Suprapubic skin (tissue), 4 donors: ENCODE data around the gene EDN1. TPM values are rescaled to one million over a fixed set of nuclear protein-coding genes. Genes with fewer than 3 reads are reported as not detected.

ENCODE experiments used
- DNase-seq, 2 donors: peaks; one replicate each; pipeline ENCODE4 v3.0.0-alpha.2; 2019; ENCODE audit warnings: low spot score in 2 of 2
- H3K27ac ChIP-seq: fragments of 200-600 bp; sonication (generic); one replicate; pipeline ENCODE4 v1.5.1; 2019
- H3K27me3 ChIP-seq: fragments of 200-600 bp; sonication (generic); one replicate; pipeline ENCODE4 v1.5.1; 2019
- H3K36me3 ChIP-seq: fragments of 200-600 bp; sonication (generic); one replicate; pipeline ENCODE4 v1.5.1; 2019
- H3K4me1 ChIP-seq: fragments of 200-600 bp; sonication (generic); one replicate; pipeline ENCODE4 v1.5.1; 2019
- H3K4me3 ChIP-seq: fragments of 200-600 bp; sonication (generic); one replicate; pipeline ENCODE4 v1.5.1; 2019; ENCODE audit warnings: mild to moderate bottlenecking
- H3K9me3 ChIP-seq: fragments of 200-600 bp; sonication (generic); one replicate; pipeline ENCODE4 v1.5.1; 2019
- CTCF ChIP-seq, 2 donors: fragments of 200-600 bp in 1 of 2; fragments of 450-650 bp in 1 of 2; sonication (generic) in 1 of 2; IDR thresholded peaks; one replicate each; pipeline ENCODE4 v1.5.1; 2016 to 2019; ENCODE audit warnings: antibody characterized with exemption in 2 of 2, mild to moderate bottlenecking in 1 of 2, moderate library complexity in 1 of 2
- EP300 ChIP-seq: sonication (generic); formaldehyde crosslinking; IDR thresholded peaks from one replicate; pipeline ENCODE4 v1.6.1; 2017; ENCODE audit warnings: antibody characterized with exemption
- POLR2A ChIP-seq, 2 donors: fragments of 450-650 bp; IDR thresholded peaks; one replicate each; pipeline ENCODE4 v1.6.1; 2017; ENCODE audit warnings: antibody characterized with exemption in 2 of 2, mild to moderate bottlenecking in 2 of 2, moderate library complexity in 2 of 2
- POLR2AphosphoS5 ChIP-seq, 3 donors: sonication (generic); formaldehyde crosslinking; IDR thresholded peaks; one replicate each; pipeline ENCODE4 v1.6.1; 2017; ENCODE audit warnings: antibody characterized with exemption in 3 of 3
- WGBS: methylation state at CpG from one replicate; pipeline ENCODE4 v1.1.5; 2018; 5-methylcytosine and 5-hydroxymethylcytosine counted together
- total RNA-seq, 4 donors: library from RNA; depleted of rRNA; stranded (reverse); fragments of >200 nt; gene quantifications; one replicate each; pipeline ENCODE4 v1.1.0, GENCODE V29; 2016

EDN1 gene
- total RNA-seq, 4 donors from 2014 or later, result 18.7 to 23.3 (median 20.7) TPM

- no peaks in the 10 kb centered on the region for H3K36me3 ChIP-seq
- H3K4me1 ChIP-seq, result peaks cover 48% of the 10 kb centered on the region
- peak overlapping the region; percentile 15 for H3K4me3 ChIP-seq
- H3K9me3 ChIP-seq, result no peaks in the 10 kb centered on the region
- no peaks in the 10 kb centered on the region for H3K27me3 ChIP-seq
- no peak for DNase-seq
- whole genome bisulfite sequencing, result 18% methylated on average over 5 of the region's 5 CpGs
- TF ChIP-seq CTCF (IDR thresholded peaks at IDR 0.05) (no peak), POLR2AphosphoS5 (IDR thresholded peaks at IDR 0.05) (no peak), EP300 (no peak), POLR2A (IDR thresholded peaks at IDR 0.05) (no peak)
- H3K27ac ChIP-seq, result peak overlapping the region; percentile 68
Observed at GRCh38 chr6:12296255-12296573, 6.1 kb downstream of the EDN1 start.

DNA sequence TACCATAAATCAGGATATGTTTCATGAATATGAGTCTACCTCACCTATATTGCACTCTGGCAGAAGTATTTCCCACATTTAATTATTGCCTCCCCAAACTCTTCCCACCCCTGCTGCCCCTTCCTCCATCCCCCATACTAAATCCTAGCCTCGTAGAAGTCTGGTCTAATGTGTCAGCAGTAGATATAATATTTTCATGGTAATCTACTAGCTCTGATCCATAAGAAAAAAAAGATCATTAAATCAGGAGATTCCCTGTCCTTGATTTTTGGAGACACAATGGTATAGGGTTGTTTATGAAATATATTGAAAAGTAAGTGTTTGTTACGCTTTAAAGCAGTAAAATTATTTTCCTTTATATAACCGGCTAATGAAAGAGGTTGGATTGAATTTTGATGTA lies 6.4 kb downstream of the EDN1 start:
- no peaks in the 10 kb centered on the region for H3K9me3 ChIP-seq
- H3K4me1 ChIP-seq, result peaks cover 47% of the 10 kb centered on the region
- H3K27me3 ChIP-seq, result no peaks in the 10 kb centered on the region
- no peak for DNase-seq
- no peak overlapping the region for H3K27ac ChIP-seq
- H3K4me3 ChIP-seq, result no peak overlapping the region
- 84% methylated on average over 3 of the region's 3 CpGs for WGBS
- TF ChIP-seq CTCF (IDR thresholded peaks at IDR 0.05), result no peak
- no peak for TF ChIP-seq POLR2A (IDR thresholded peaks at IDR 0.05)
- TF ChIP-seq POLR2AphosphoS5 (IDR thresholded peaks at IDR 0.05), result no peak
- TF ChIP-seq EP300, result no peak
- no peaks in the 10 kb centered on the region for H3K36me3 ChIP-seq

DNA sequence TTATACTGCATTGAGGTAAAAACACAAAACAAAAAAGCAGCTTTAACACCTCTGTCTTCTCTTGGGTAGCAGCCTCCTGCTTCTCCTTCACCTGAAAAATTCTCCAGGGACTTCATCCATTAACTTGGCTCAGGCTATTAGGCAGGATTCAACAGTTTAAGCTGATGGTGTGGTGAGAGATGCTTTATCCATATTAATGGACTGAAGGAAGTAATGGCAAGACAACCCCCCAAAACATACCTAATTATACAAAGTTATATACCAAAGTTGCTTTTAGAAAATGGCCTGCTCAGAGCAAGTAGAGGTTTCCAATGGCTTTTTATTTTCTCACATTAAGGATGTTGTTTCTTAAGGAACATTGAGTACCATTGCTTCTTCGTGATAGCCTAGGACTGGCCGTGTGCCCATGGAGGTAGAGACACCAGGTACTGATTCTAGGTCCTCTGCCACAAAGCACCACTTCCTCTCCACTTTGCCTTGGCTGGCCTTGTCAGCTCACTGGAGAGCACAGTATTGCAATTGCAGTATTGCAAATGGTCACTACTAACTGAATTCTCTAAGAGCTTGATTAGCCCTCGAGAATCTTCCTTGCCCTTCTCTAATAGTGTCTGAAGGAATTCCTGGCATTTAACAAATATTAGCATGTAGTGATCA lies 7.3 kb downstream of the EDN1 start:
- H3K4me1 ChIP-seq, result peaks cover 38% of the 10 kb centered on the region
- no peaks in the 10 kb centered on the region for H3K9me3 ChIP-seq
- no peak overlapping the region for H3K27ac ChIP-seq
- H3K36me3 ChIP-seq, result no peaks in the 10 kb centered on the region
- H3K4me3 ChIP-seq, result no peak overlapping the region
- DNase-seq, result no peak
- WGBS, result 93% methylated on average over 3 of the region's 3 CpGs
- no peaks in the 10 kb centered on the region for H3K27me3 ChIP-seq
- no peak for TF ChIP-seq POLR2A (IDR thresholded peaks at IDR 0.05)
- no peak for TF ChIP-seq POLR2AphosphoS5 (IDR thresholded peaks at IDR 0.05)
- TF ChIP-seq CTCF (IDR thresholded peaks at IDR 0.05), result no peak
- TF ChIP-seq EP300, result no peak

- Histone ChIP-seq H3K4me3 (no peak overlapping the region), H3K4me1 (peaks cover 30% of the 10 kb centered on the region), H3K36me3 (no peaks in the 10 kb centered on the region), H3K9me3 (no peaks in the 10 kb centered on the region), H3K27me3 (no peaks in the 10 kb centered on the region), H3K27ac (no peak overlapping the region)
- DNase-seq, result no peak
- 87% methylated on average over 7 of the region's 7 CpGs for WGBS
- TF ChIP-seq EP300, result no peak
- TF ChIP-seq CTCF (IDR thresholded peaks at IDR 0.05), result no peak
- TF ChIP-seq POLR2AphosphoS5 (IDR thresholded peaks at IDR 0.05), result no peak
- no peak for TF ChIP-seq POLR2A (IDR thresholded peaks at IDR 0.05)
Observed at GRCh38 chr6:12298017-12298978, 8.1 kb downstream of the EDN1 start.

DNA sequence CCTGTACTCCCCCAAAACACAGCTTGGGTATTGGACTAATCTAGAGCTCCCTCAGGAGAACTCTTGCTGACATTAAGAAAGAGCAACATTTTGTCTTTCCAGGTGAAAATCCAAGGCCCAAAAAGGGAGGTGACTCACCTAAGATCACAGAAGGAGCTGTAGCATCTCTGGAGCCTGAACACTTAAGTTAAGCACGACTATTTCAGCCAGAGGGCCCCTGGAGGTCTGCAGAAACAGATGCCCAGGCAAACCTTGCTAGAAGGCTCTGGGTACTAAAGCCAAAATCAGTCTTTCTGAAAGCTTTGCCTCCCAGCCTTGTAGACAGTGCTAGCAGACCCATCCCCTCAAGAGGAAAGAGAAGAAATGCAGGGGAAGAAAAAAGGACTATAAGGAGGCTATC lies 8.8 kb downstream of the EDN1 start:
- no peak overlapping the region for H3K4me3 ChIP-seq
- TF ChIP-seq POLR2AphosphoS5 (IDR thresholded peaks at IDR 0.05) (no peak), POLR2A (IDR thresholded peaks at IDR 0.05) (no peak), EP300 (no peak), CTCF (IDR thresholded peaks at IDR 0.05) (no peak)
- H3K27ac ChIP-seq, result no peak overlapping the region
- H3K36me3 ChIP-seq, result no peaks in the 10 kb centered on the region
- WGBS, result 47% methylated on average over 1 of the region's 1 CpG
- peaks cover 23% of the 10 kb centered on the region for H3K4me1 ChIP-seq
- no peaks in the 10 kb centered on the region for H3K9me3 ChIP-seq
- no peaks in the 10 kb centered on the region for H3K27me3 ChIP-seq
- no peak for DNase-seq
